Motor neuron (in vitro differentiated cells): ENCODE data around the gene CTDNEP1. TPM values are rescaled to one million over a fixed set of nuclear protein-coding genes. Genes with fewer than 3 reads are reported as not detected.

Experiments
- ATAC-seq, 8 experiments: fragments of 200-7000 bp; cut with Tn5 transposase; replicated peaks in 6 of 8; 2 replicates each; pipeline ENCODE4 v1.8.0; 2021; ENCODE audit warnings: mild to moderate bottlenecking in 8 of 8, moderate library complexity in 8 of 8
- H3K27ac ChIP-seq, 2 donors: fragments of 250-450 bp; sonication (Bioruptor Pico); 2 replicates each; pipeline ENCODE4 v1.9.0; 2021; ENCODE audit warnings: antibody characterized with exemption in 2 of 2, mild to moderate bottlenecking in 2 of 2, moderate library complexity in 1 of 2
- H3K4me1 ChIP-seq, 2 donors: fragments of 250-450 bp; sonication (Bioruptor Pico); replicated peaks in 1 of 2; 2 replicates each; pipeline ENCODE4 v1.6.1; 2021; ENCODE audit warnings: antibody characterized with exemption in 2 of 2, mild to moderate bottlenecking in 2 of 2, moderate library complexity in 1 of 2
- H3K4me3 ChIP-seq, 5 donors: fragments of 250-450 bp; sonication (Bioruptor Pico); 2 replicates each; pipeline ENCODE4 v1.9.0; 2021; ENCODE audit warnings: antibody characterized with exemption in 5 of 5, mild to moderate bottlenecking in 5 of 5, moderate library complexity in 4 of 5
- WGBS, 10 experiments: fragments of 450-650 bp; shearing (Covaris generic); methylation state at CpG; one replicate each; pipeline ENCODE4 v1.0.0; 2022; 5-methylcytosine and 5-hydroxymethylcytosine counted together
- in situ Hi-C, 9 experiments: fragments of 400-800 bp; cut with MboI; loops; one replicate each; pipeline ENCODE4 v1.15.0; 2021; ENCODE audit warnings: low sequenced_read_pairs in 9 of 9, low pct_unique_long_range_greater_than_20kb in 2 of 9; ENCODE audit not compliant: unreplicated experiment in 9 of 9
- total RNA-seq, 8 experiments: library from RNA; unstranded; fragments of 300-600 nt; gene quantifications; 2 replicates each; pipeline versions ENCODE4 v1.2.3 to v1.2.4, GENCODE V29; 2022

Gene CTDNEP1
- total RNA-seq, 8 experiments from 2014 or later, result 36.5 to 94.1 (median 56.7) TPM

- no peak overlapping the region for H3K4me3 ChIP-seq
- H3K27ac ChIP-seq, result no peak overlapping the region
- ATAC-seq, result no peak
- H3K4me1 ChIP-seq, result peaks cover 12 to 13% of the 10 kb centered on the region in 2 donors
- in situ Hi-C loops, result no loop called here
- no CpG with 5 or more reads among the region's 19 CpGs for WGBS, 10 experiments
Measured at GRCh38 chr17:7229504-7229903, 22.0 kb downstream of the CTDNEP1 start.

- H3K4me1 ChIP-seq, result peaks cover 12 to 13% of the 10 kb centered on the region in 2 donors
- no peak overlapping the region for H3K27ac ChIP-seq
- 75 to 100% (median 99%) methylated on average over 1 to 6 of the region's 14 CpGs; no CpG with 5 or more reads in 2 of the 10 experiments for whole genome bisulfite sequencing, 10 experiments
- H3K4me3 ChIP-seq, result no peak overlapping the region
- in situ Hi-C loops, result no loop called here
- ATAC-seq, result no peak
Measured at GRCh38 chr17:7228920-7229319, 22.6 kb downstream of the CTDNEP1 start.

DNA sequence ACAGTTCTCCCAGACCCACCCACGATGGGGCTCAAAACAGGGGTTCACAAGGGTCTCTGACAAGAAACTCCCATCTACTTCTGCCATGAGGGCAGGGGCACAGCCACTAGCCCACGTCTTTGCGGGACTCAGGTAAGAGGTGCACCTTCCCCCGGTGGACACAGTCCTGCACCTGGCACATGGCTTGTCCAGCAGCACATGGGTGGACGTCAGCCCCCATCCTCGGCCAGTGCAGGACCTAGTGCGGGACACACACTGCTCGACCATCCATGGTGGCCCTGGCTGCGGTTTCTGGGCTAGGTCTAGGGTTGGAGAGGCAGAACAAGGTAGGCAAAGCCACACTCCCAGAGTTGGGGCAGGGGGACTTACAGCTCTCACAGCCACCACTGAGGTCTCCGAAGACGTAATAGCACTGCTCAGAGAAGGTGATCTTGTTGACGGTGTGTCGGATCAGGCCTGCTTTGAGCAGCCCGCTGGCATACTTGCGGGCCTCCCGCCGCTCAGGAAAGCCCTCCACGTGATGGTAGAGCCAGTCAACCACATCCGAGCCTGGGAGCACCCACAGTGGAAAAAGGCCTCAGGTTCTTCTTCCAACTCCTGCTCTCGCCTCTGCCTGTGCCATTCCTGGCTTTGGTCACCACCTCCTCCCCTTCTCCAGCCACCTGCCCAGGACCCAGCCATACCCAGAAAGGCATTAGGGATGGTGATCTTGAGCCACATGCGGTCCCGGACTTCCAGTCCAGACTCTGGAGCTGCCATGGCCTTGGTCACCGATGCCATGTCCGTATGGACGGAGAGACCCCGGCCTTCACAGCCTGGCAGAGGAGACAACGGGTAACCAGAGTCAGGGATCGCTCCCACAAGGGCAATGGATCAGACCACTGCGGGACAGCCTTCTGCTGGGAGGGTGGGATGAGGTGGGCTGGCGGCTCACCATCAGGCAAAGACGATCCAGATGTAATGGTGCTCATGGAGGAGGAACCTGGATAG lies 24.5 kb downstream of the CTDNEP1 start:
- in situ Hi-C loops, result no loop called here

DNA sequence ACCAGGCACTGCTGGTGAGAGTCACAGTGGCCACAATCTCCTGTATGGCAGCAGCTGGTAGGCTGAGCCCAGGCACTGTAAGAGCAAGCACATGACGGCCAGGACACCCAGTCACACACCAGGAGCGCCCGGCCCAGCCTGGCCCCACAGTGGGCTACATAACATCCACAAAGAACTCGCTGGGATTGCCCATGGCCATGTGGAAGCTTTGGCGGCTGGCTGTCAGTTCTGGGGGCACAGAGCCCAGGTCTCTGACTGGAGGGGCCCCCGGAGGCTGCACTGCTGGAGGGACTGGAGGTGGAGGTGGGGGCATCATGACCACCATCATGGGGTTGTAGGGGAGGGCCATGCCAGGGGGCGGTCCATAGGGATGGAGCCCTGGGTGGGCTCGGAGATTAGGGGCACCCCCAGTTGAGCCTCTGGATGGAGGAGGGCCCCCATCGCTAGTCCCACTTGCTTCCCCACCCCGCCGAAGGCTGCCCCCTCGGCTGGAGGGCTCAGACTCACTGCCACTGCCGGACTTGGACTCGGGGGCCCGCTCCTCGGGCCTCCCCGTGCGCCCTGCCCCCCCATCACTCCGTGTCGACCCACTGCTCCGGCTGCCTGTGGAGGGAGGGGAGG lies 25.7 kb downstream of the CTDNEP1 start:
- WGBS, 10 experiments, result 93 to 100% (median 96%) methylated on average over 3 to 5 of the region's 21 CpGs; no CpG with 5 or more reads in 7 of the 10 experiments
- ATAC-seq, result peak in 4 of 8 experiments; percentile 3 to 11 (median 4)
- H3K4me1 ChIP-seq, result peaks cover 1 to 3% of the 10 kb centered on the region in 2 donors
- in situ Hi-C loops, result no loop called here
- H3K4me3 ChIP-seq, result no peak overlapping the region
- no peak overlapping the region for H3K27ac ChIP-seq

More for the DNA sequence above, 24.5 kb downstream of the CTDNEP1 start:
- 73 to 100% (median 93%) methylated on average over 2 to 10 of the region's 31 CpGs; no CpG with 5 or more reads in 4 of the 10 experiments for WGBS, 10 experiments
- Histone ChIP-seq H3K4me3 (no peak overlapping the region), H3K27ac (no peak overlapping the region), H3K4me1 (peaks cover 2 to 4% of the 10 kb centered on the region in 2 donors)
- no peak for ATAC-seq

DNA sequence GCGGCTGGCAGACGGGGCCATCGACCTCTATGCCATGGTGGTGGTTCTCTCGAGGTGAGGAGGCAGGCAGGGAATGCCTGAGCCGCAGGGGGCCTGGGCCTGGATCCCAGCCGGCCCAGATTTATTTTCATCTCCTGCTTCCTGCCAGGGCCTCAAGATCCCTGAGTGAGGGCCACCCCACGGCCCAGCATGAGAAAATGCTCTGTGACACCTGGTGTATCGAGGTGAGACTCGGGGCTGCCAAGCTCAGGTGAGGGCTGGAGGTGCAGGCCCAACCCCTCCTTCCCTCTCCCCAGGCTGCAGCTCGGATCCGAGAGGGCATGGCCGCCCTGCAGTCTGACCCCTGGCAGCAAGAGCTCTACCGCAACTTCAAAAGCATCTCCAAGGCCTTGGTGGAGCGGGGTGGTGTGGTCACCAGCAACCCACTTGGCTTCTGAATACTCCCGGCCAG lies 26.8 kb downstream of the CTDNEP1 start:
- H3K4me1 ChIP-seq, result peaks cover 7 to 8% of the 10 kb centered on the region in 2 donors
- in situ Hi-C loops, result no loop called here
- no peak overlapping the region for H3K4me3 ChIP-seq
- no peak for ATAC-seq
- H3K27ac ChIP-seq, result no peak overlapping the region
- WGBS, 10 experiments, result 100% methylated on average over 1 of the region's 15 CpGs; no CpG with 5 or more reads in 8 of the 10 experiments

DNA sequence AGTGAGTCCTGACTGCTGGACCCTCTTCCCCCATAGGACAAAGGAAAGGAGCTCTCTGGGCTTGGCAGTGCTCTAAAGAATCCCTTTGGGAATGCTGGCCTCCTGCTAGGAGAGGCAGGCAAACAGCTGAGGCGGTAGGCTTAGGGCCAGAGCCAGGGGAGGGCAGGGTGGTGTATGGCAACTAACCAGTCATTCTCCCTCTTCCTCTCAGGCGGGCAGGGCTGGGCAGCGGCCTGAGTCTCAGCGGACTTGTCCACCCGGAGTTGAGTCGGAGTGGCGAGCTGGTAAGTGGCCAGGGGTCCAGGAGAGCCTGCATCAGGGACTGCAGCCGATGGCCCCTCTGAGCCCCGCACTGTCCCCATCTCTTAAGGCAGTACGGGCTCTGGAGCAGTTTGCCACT lies 27.4 kb downstream of the CTDNEP1 start:
- 89% methylated on average over 1 of the region's 10 CpGs; no CpG with 5 or more reads in 9 of the 10 experiments for WGBS, 10 experiments
- no peak for ATAC-seq
- Histone ChIP-seq H3K4me1 (peaks cover 7 to 12% of the 10 kb centered on the region in 2 donors), H3K4me3 (no peak overlapping the region), H3K27ac (no peak overlapping the region)
- in situ Hi-C loops, result no loop called here

GRCh38 chr17:7223375-7223774 lies 28.2 kb downstream of the CTDNEP1 start:
- ATAC-seq, result no peak
- Histone ChIP-seq H3K4me1 (peaks cover 7 to 18% of the 10 kb centered on the region in 2 donors), H3K27ac (no peak overlapping the region), H3K4me3 (no peak overlapping the region)
- in situ Hi-C loops, result no loop called here
- 65 to 100% (median 91%) methylated on average over 1 to 4 of the region's 4 CpGs; no CpG with 5 or more reads in 4 of the 10 experiments for WGBS, 10 experiments

DNA sequence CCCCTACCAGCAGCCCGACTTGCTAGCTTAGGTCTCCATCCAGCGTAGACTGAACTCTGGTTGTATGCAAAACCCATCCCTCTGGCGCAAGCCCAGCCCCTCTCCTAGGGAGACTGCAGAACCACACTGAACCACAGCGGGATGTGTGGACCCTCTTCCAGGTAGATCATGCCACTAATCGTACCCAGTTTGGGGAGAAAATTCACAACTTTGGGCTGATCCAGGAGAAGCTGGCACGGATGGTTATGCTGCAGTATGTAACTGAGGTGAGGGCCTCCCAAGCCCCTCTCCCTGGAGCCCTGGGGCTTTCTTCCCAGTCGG lies 28.6 kb downstream of the CTDNEP1 start:
- 50 to 87% (median 69%) methylated on average over 1 to 5 of the region's 7 CpGs; no CpG with 5 or more reads in 4 of the 10 experiments for WGBS, 10 experiments
- peaks cover 12 to 22% of the 10 kb centered on the region in 2 donors for H3K4me1 ChIP-seq
- H3K27ac ChIP-seq, result no peak overlapping the region
- no peak overlapping the region for H3K4me3 ChIP-seq
- in situ Hi-C loops, result no loop called here
- ATAC-seq, result no peak

DNA sequence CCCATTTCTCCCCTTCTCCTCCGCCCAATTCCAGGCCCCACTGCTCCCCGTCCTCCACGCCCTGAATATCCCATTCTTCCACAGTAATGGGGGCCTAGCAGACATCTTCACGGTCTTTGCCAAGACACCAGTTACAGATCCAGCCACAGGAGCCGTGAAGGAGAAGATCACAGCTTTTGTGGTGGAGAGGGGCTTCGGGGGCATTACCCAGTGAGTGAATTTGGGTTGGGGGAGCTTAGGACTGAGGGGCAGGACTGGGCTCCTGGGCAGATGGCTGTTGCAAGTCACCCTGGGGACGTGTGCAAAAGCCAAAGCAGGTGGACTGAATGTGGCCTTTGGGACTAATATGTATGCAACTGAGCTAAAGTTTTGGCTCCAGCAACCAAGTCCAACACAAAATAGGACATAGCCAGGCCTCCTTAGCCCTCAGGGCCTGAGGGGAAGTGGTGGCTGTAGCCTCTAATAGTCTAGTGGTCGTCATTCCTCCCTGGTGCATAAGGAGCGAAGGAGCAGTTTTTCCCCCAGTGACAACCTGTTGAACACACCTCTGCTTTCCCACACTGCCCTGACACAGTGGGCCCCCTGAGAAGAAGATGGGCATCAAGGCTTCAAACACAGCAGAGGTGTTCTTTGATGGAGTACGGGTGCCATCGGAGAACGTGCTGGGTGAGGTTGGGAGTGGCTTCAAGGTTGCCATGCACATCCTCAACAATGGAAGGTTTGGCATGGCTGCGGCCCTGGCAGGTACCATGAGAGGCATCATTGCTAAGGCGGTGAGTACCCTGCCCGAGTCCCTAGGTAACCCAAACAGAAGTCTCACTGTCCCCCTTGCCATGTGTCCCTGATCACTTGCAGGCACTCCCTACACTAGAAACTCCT lies 29.2 kb downstream of the CTDNEP1 start:
- in situ Hi-C loops, result no loop called here
- Histone ChIP-seq H3K4me3 (no peak overlapping the region), H3K4me1 (peaks cover 14 to 25% of the 10 kb centered on the region in 2 donors), H3K27ac (no peak overlapping the region)
- ATAC-seq, result no peak
- WGBS, 10 experiments, result 0 to 100% (median 91%) methylated on average over 1 to 5 of the region's 15 CpGs; no CpG with 5 or more reads in 3 of the 10 experiments

- in situ Hi-C loops, result no loop called here
- WGBS, 10 experiments, result 0 to 100% (median 95%) methylated on average over 1 to 4 of the region's 10 CpGs; no CpG with 5 or more reads in 4 of the 10 experiments
- no peak overlapping the region for H3K27ac ChIP-seq
- H3K4me3 ChIP-seq, result no peak overlapping the region
- H3K4me1 ChIP-seq, result peaks cover 14 to 25% of the 10 kb centered on the region in 2 donors
- ATAC-seq, result no peak
Measured at GRCh38 chr17:7221278-7222092, 30.0 kb downstream of the CTDNEP1 start.

DNA sequence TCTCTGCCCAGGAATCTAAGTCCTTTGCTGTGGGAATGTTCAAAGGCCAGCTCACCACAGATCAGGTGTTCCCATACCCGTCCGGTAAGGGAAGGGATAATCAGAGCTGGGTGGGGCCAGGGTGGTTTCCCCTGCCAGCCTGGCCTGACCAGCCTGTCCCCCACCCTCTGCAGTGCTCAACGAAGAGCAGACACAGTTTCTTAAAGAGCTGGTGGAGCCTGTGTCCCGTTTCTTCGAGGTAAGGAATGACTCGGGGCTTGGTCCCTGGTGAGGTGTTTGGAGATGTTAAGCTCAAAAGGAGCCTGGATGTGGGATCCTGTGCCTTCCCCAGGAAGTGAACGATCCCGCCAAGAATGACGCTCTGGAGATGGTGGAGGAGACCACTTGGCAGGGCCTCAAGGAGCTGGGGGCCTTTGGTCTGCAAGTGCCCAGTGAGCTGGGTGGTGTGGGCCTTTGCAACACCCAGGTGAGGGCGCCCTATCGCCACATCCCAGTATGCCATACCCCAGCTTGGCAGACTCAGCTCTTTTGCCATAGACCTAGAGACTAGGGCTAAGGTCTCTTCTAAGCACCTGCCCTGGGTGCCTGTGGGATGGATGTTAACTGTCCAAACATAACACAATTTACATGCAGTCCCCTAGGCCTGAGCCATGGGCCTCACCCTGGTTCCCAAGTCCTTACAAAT lies 30.8 kb downstream of the CTDNEP1 start:
- 27 to 67% (median 60%) methylated on average over 1 to 3 of the region's 11 CpGs; no CpG with 5 or more reads in 7 of the 10 experiments for WGBS, 10 experiments
- Histone ChIP-seq H3K27ac (peak overlapping the region; percentile 68 to 77), H3K4me3 (peak overlapping the region; percentile 72 to 91 (median 78)), H3K4me1 (peaks cover 14 to 25% of the 10 kb centered on the region in 2 donors)
- in situ Hi-C loops, result no loop called here
- ATAC-seq, result peak in 4 of 8 experiments; percentile 4 to 34 (median 8)
